SW480 (cell line): Measurements from ENCODE around the gene ADAMTS1.

ENCODE experiments used
- DNase-seq: peaks from one replicate; pipeline ENCODE4 v3.0.0-alpha.2; 2016; ENCODE audit warnings: low spot score

Gene ADAMTS1

GRCh38 chr21:26844258-26845065 lies 747 bp downstream of the ADAMTS1 start:
- no peak for DNase-seq

- DNase-seq = no peak
Measured at GRCh38 chr21:26843933-26844257, 1.3 kb downstream of the ADAMTS1 start.

- peak; percentile 26 for DNase-seq
Measured at GRCh38 chr21:26842974-26843932, 2.0 kb downstream of the ADAMTS1 start.

DNA sequence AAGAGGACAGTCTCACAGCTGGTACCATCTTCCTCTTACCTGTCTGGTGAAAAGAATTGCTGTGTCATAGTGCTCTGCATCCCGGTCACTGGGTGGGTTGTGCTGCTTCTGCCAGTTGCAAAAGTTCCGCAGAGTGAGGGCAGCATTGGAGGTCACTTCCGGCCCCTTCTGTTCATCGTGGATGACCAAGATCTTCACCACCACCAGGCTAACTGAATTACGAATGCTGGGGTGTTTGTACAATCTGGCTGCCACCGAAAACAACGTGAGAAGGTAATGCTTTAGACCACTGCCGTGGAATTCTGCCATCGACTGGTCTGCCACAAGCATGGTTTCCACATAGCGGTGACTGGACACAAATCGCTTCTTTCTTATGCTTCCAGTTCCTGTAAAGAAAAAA lies 2.9 kb downstream of the ADAMTS1 start:
- no peak for DNase-seq

GRCh38 chr21:26840912-26841311 lies 4.3 kb downstream of the ADAMTS1 start:
- DNase-seq = peak; percentile 79

DNA sequence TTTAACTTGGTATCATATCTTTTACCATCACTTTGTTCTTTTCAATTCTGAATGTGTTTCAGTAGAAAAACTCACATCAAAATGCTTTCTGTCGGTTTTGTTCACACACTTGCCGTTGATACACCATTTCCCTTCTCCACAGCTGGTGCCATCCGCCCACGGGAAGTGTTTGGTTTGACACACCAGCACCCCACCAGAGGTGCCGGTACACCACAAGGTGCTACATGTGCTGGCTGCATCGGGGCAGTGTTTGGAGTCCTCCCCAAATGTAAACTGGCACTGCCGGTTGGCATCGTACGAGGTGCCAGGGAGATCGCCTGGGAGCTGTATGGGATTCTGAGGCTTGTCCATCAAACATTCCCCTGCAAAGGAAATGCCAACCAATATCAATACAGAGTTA lies 5.0 kb downstream of the ADAMTS1 start:
- no peak for DNase-seq

DNA sequence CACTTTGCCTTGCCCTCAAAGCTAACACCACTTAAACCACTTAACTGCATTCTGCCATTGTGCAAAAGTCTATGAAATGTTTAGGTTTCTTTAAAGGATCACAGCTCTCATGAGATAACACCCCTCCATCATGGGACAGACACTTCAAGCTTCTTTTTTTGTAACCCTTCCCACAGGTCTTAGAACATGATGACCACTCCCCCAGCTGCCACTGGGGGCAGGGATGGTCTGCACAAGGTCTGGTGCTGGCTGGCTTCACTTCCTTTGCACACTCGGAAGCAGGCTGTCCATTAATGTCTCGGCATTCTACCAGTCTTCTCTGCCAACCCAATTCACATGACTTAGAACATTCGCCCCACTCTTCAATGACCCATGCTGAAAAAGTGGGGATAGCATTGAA lies 7.7 kb downstream of the ADAMTS1 start:
- DNase-seq = no peak

DNA sequence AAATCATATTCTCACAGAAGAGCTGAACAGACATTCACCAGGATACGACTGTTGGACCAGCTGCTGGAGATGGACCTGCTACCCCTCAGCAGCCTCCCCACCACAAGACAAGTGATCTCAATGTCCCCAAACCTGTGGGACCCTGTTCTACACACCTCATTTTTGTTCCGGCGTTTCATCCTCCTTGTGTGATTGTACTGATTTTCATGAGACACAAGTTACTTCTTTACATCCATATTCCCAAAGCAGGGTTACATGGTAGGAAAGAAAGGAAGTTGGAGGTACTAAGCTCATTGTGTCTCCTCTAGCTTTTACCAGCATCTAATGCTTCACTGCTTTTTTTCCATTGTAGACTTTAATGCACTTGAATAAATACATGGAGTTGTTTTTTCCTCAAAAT lies 8.7 kb downstream of the ADAMTS1 start:
- DNase-seq = no peak

DNA sequence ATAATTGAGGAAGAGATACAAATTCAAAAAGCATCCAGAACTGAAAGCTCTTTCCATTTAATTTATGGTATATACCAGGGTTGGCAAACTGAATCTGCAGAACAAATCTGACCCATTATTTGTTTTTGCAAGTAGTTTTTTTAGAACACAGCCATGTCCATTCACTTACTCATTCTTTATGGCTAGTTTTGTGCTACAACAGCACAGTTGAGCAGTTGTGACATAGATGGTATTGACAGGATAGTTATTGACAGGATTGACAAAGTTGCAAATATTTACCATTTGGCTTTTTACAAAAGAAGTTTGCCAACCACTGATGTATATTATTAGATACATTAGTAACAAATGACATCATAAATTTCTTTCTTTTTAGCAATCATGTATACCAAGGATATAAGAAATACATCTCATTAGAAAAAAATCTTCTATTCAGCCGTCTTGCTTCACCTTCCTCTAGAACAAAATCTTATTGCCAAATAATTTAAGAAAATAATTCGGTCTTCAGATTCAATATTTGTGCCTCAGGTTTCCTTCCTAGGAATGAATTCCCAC lies 9.4 kb downstream of the ADAMTS1 start:
- no peak for DNase-seq

DNA sequence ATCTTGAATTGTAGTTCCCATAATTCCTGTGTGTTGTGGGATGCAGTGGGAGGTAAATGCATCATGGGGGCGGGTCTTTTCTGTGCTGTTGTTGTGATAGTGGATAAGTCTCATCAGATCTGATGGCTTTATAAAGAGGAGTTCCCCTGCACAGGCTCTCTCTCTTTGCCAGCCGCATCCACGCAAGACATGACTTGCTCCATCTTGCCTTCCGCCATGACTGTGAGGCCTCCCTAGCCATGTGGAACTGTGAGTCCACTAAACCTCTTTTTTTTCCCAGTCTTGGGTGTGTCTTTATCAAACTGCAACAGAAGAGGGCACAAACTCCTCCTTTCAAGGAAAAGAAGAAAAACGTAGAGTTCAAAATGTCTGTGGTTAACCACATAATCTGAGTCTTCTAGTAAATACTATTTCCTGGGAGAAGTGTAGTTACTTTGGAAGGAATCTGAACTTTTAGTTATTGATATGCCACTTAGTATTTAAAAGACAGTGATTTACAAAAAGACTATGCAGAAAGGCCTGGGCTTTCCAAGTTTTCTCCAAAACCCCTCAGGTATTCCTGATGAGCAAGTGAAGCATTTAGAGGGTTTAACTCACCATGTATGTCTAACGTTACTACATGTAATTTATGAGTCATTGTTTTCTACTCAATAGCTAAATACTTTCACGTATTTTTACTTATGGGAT lies 10.0 kb downstream of the ADAMTS1 start:
- DNase-seq = no peak

DNA sequence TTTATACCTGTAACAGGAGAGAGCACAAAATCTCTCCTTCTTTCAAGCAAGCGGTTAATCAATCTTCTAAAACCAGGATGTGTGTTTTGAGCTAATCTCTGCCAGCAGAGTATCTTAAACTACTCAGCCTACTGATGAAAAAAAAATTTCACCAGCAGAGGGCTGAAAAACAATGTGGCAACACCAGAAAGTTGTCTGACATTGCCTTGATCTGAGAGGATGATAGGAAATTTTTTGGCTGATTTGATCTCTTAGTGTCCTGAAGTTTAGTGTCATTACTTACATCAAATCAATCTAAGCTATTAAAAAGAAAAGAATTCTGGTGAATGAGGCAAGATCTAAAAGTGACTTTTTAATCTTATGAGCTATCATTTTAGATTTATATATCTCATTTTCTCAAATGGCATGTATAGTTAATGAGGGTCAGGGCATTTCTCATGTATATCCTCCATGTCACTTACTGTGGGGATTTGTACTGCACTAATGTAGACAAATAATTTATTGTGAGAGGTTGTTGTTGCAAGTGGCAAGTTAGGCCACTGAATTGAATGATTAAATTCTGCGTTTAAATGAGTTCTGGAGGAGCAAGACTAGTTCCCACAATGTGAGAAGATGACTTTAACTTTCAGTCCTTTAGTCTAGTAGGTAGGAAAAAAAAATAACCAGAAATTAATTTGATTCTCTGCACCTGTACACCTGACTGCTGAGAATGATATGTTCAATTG lies 10.9 kb downstream of the ADAMTS1 start:
- DNase-seq = no peak

- no peak for DNase-seq
Measured at GRCh38 chr21:26833460-26833939, 11.7 kb downstream of the ADAMTS1 start.

GRCh38 chr21:26833011-26833410 lies 12.2 kb downstream of the ADAMTS1 start:
- DNase-seq = no peak

DNA sequence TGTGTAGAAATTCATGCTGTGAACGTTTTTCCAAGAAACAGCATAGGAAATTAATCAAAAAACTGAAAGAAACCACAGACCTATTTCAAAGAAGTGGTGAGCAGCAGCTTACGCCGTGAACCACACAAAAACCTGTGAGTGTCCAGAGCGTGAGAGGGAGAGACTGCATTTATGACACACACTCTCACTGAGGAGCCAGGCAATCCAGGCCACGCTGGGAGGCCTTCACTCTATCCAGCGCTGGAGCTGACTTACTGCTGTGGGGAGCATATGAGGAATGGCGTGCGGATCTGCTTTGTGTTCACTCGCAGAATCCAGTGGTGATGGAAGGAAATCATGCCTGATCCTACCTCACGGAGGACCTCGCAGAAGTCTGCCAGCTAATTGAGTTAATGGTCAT lies 12.7 kb downstream of the ADAMTS1 start:
- DNase-seq = no peak

- DNase-seq = no peak
Measured at GRCh38 chr21:26826801-26827200, 18.4 kb downstream of the ADAMTS1 start.

- DNase-seq = no peak
Measured at GRCh38 chr21:26820509-26820908, 24.7 kb downstream of the ADAMTS1 start.

GRCh38 chr21:26819740-26820324 lies 25.4 kb downstream of the ADAMTS1 start:
- no peak for DNase-seq

- no peak for DNase-seq
Measured at GRCh38 chr21:26818906-26819305, 26.3 kb downstream of the ADAMTS1 start.

GRCh38 chr21:26815197-26815596 lies 30.0 kb downstream of the ADAMTS1 start:
- no peak for DNase-seq

GRCh38 chr21:26814386-26814785 lies 30.8 kb downstream of the ADAMTS1 start:
- no peak for DNase-seq

DNA sequence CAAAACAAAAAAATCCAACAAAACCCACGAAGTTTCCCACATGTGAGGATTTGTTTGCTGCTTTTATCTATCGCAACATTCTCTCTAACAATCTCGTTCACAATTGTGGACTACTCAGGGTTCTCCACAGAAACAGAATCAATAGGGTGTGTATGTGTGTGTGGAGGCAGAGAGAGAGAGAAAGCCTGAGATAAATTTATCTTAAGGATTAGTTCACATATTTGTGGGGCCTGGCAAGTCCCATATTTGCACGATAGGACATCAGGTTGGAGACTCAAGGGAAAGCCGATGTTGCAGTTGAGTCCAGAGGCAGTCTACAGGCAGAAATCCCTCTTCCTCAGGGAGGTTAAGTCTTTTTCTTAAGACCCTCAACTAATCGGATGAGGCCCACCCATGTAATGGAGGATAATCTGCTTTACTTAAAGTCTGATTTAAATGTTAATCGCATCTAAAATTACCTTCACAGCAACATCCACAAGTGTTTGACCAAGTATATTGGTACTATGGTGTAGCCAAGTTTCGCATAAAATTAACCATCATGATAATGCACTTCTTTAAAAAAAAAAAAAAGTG lies 31.7 kb downstream of the ADAMTS1 start:
- DNase-seq = no peak
